Activated T-helper 17 cell treated with anti-CD3 and anti-CD28 coated beads, Interleukin-2, amount 50 U/mL, for 72 hours (primary cell): ENCODE data around the gene MLLT10. TPM values are rescaled to one million over a fixed set of nuclear protein-coding genes. Genes with fewer than 3 reads are reported as not detected.

Experiments
- ATAC-seq: fragments of 150-1000 bp; cut with Tn5 transposase; replicated peaks from 2 replicates; pipeline ENCODE4 v1.10.0; 2021; ENCODE audit warnings: mild to moderate bottlenecking, moderate library complexity
- H3K27ac Mint-ChIP-seq: one replicate; pipeline ENCODE4 v1.8.0; 2022; ENCODE audit warnings: mixed read lengths
- H3K27me3 Mint-ChIP-seq: one replicate; pipeline ENCODE4 v1.8.0; 2022; ENCODE audit warnings: mixed read lengths
- H3K36me3 Mint-ChIP-seq: one replicate; pipeline ENCODE4 v1.8.0; 2022; ENCODE audit warnings: low read depth, mild to moderate bottlenecking, mixed read lengths
- H3K4me1 Mint-ChIP-seq: one replicate; pipeline ENCODE4 v1.8.0; 2022; ENCODE audit warnings: mixed read lengths
- H3K4me3 Mint-ChIP-seq: one replicate; pipeline ENCODE4 v1.8.0; 2022; ENCODE audit warnings: mild to moderate bottlenecking, mixed read lengths
- H3K9me3 Mint-ChIP-seq: one replicate; pipeline ENCODE4 v1.8.0; 2022; ENCODE audit warnings: mixed read lengths
- total RNA-seq, 2 donors: library from RNA; stranded (reverse); gene quantifications; one replicate each; pipeline ENCODE4 v1.2.3, GENCODE V29; 2022

Gene MLLT10
- total RNA-seq, 2 donors from 2014 or later = 45.2 to 50.1 TPM

DNA sequence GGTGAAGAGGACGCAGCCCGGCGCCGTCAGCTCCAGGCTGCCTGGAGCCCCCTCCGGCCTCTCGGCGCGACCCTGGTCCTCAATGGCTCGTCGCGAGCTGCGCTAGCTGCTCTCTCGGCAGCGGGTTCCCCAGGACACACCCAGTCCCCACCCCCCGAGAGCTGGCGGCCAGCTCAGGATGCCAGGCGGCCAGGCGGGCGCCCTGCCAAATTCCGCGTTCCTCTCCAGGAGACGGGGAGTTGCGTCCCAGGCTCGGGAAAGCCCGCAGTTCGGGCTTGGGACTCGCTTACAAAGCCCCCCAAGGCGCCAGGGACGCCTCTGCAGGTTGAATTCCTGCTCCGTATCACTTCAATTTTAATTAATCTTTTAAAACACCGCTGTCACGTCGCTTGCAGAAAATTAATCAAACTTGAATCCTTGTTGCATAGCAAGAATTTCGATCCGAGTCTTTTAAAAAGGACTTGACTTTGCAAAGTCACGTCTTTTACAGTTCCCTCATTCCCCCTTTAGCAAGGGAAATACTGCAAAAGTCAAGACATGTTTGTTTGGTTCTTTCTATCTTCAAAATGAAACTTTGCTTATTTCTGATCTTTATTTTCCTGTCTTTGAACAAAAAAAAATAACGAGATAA, 36.7 kb upstream of the MLLT10 start:
- H3K4me1 Mint-ChIP-seq = peaks cover 9% of the 10 kb centered on the region
- H3K27me3 Mint-ChIP-seq = peaks cover 32% of the 10 kb centered on the region
- H3K9me3 Mint-ChIP-seq = no peaks in the 10 kb centered on the region
- peak overlapping the region; percentile 90 for H3K4me3 Mint-ChIP-seq
- no peak for ATAC-seq
- H3K27ac Mint-ChIP-seq = no peak overlapping the region
- H3K36me3 Mint-ChIP-seq = peaks cover 12% of the 10 kb centered on the region

GRCh38 chr10:21498377-21498776, 35.7 kb upstream of the MLLT10 start:
- peaks cover 12% of the 10 kb centered on the region for H3K36me3 Mint-ChIP-seq
- no peak for ATAC-seq
- peak overlapping the region; percentile 90 for H3K4me3 Mint-ChIP-seq
- peaks cover 37% of the 10 kb centered on the region for H3K27me3 Mint-ChIP-seq
- H3K9me3 Mint-ChIP-seq = no peaks in the 10 kb centered on the region
- peaks cover 9% of the 10 kb centered on the region for H3K4me1 Mint-ChIP-seq
- H3K27ac Mint-ChIP-seq = no peak overlapping the region

DNA sequence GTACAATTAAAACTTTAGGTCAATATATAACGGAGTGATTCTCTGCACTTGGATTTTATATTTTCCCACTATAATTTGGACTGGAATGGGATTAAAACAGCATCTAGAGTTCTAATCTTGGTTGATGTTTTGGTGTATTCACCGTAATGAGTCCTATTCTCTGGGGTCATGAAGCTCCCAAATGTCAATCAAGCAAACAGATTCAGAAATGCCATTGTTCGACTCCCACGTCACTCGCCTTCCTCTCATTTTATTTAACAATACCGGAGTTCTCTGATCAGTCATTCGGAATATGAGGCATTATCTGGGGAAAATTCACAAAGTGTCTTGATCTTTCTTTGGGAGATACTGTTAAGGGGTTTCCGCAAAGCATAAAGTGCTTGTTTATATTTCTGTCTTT, 35.0 kb upstream of the MLLT10 start:
- Mint-ChIP-seq H3K27ac (no peak overlapping the region), H3K9me3 (no peaks in the 10 kb centered on the region), H3K4me3 (no peak overlapping the region), H3K27me3 (peaks cover 34% of the 10 kb centered on the region), H3K4me1 (peaks cover 9% of the 10 kb centered on the region), H3K36me3 (peaks cover 12% of the 10 kb centered on the region)
- no peak for ATAC-seq

DNA sequence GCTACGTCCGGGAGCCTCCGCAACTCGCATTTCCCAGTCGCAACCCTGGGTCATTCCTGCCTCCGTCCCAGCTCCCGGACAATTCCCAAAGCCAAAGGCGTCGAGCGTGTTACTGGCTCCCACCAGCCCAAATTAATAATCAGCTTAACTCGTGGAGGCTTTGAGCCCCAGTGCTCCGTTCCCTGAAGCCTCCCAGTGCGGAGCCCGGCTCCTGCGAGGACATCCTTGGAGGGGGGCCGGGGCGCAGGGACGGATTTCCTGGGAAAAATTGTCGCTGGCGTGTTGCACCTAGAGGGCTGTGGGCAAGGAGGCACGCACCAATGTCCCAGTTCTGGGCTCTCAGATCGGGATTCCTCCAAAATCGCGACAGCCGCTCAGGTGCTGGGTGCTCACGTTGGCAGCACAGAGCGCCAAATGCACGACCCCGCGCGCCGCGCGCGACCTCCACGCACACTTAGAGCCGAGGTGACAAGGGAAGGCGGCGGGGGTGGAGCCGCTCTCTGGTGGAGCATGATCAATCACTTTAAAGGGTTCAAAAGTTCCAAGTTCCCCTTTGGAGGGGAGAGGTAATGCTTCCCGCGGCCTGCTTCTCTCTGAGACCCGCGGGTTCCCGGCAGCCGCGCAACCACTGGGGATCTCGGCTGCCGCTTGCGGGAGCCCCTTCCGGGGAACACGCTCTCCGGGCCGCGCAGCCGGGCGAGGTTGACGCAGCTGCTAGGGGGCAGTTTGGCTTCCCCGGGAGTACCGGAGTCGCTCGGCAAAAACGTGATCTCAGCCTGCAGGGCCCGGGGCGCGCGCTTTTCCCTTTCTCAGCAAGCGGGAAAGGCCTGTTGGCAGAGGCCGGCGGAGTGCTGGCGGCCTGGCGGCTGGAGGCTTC, 34.1 kb upstream of the MLLT10 start:
- no peak overlapping the region for H3K27ac Mint-ChIP-seq

GRCh38 chr10:21500578-21500910, 33.5 kb upstream of the MLLT10 start:
- H3K4me1 Mint-ChIP-seq = peaks cover 4% of the 10 kb centered on the region
- no peak overlapping the region for H3K27ac Mint-ChIP-seq
- H3K27me3 Mint-ChIP-seq = peaks cover 31% of the 10 kb centered on the region
- H3K4me3 Mint-ChIP-seq = no peak overlapping the region
- no peak for ATAC-seq
- H3K36me3 Mint-ChIP-seq = peaks cover 7% of the 10 kb centered on the region
- H3K9me3 Mint-ChIP-seq = no peaks in the 10 kb centered on the region

More for the DNA sequence above, 34.1 kb upstream of the MLLT10 start:
- H3K4me1 Mint-ChIP-seq = peaks cover 9% of the 10 kb centered on the region
- H3K27me3 Mint-ChIP-seq = peaks cover 31% of the 10 kb centered on the region
- no peak overlapping the region for H3K4me3 Mint-ChIP-seq
- peaks cover 12% of the 10 kb centered on the region for H3K36me3 Mint-ChIP-seq
- no peaks in the 10 kb centered on the region for H3K9me3 Mint-ChIP-seq
- ATAC-seq = no peak

DNA sequence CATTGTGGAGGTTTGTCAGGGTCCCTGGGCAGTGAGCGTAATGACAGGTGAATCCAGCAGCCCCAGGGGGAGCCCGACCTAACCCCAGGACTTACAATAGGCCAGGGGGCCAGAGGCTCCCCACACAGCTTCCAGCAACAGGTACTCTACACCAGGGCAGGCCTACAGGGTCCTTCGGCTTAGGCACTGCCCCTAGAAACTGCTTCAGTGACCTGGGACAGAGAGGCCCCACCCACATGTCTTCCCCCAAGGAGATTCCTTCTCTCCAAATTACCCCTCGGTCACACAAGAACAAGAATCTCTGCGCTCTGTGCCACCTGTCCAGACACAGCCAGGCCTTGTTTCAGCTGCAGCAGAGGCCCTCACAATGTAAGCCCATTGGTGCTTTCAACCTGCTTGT, 32.9 kb upstream of the MLLT10 start:
- Mint-ChIP-seq H3K27ac (no peak overlapping the region), H3K36me3 (peaks cover 7% of the 10 kb centered on the region), H3K4me3 (no peak overlapping the region), H3K27me3 (peaks cover 34% of the 10 kb centered on the region), H3K9me3 (no peaks in the 10 kb centered on the region), H3K4me1 (peaks cover 4% of the 10 kb centered on the region)
- ATAC-seq = no peak

GRCh38 chr10:21501731-21502347, 32.2 kb upstream of the MLLT10 start:
- no peak overlapping the region for H3K27ac Mint-ChIP-seq
- peaks cover 7% of the 10 kb centered on the region for H3K36me3 Mint-ChIP-seq
- no peak for ATAC-seq
- H3K27me3 Mint-ChIP-seq = peaks cover 40% of the 10 kb centered on the region
- no peaks in the 10 kb centered on the region for H3K9me3 Mint-ChIP-seq
- no peak overlapping the region for H3K4me3 Mint-ChIP-seq
- H3K4me1 Mint-ChIP-seq = peaks cover 4% of the 10 kb centered on the region

GRCh38 chr10:21502348-21502740, 31.7 kb upstream of the MLLT10 start:
- H3K27me3 Mint-ChIP-seq = peaks cover 39% of the 10 kb centered on the region
- H3K36me3 Mint-ChIP-seq = peaks cover 7% of the 10 kb centered on the region
- H3K4me3 Mint-ChIP-seq = no peak overlapping the region
- no peaks in the 10 kb centered on the region for H3K9me3 Mint-ChIP-seq
- H3K4me1 Mint-ChIP-seq = peaks cover 4% of the 10 kb centered on the region
- no peak overlapping the region for H3K27ac Mint-ChIP-seq
- no peak for ATAC-seq

GRCh38 chr10:21503542-21503941, 30.5 kb upstream of the MLLT10 start:
- peaks cover 27% of the 10 kb centered on the region for H3K27me3 Mint-ChIP-seq
- H3K4me1 Mint-ChIP-seq = no peaks in the 10 kb centered on the region
- H3K9me3 Mint-ChIP-seq = no peaks in the 10 kb centered on the region
- no peak overlapping the region for H3K27ac Mint-ChIP-seq
- ATAC-seq = no peak
- no peaks in the 10 kb centered on the region for H3K36me3 Mint-ChIP-seq
- no peak overlapping the region for H3K4me3 Mint-ChIP-seq

DNA sequence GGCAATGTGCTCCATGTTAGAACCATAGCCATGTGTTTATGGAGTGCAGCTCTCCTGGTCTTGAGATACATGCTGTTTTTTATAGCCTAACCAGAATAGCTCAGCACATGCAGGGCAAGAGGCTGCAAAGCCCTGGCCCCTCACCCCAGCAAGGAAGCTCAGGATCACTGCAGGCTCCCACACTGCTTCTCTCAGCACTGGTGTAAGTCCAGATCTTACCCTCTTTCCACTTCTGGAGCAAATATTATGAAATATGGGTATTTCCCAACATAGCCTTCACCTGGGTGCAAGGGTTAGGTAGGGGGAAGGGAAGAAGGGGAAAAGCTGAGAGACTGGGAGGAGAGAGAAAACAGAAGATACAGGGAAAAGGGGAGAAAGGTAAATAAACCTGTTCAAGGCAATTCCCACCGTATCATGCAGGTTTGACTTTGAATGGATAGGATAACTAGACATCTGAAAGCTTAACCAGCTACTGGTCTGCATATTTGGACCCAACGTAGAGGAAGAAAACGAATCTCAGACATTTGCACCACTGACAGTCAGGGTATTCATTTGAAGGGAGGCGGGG, 28.2 kb upstream of the MLLT10 start:
- no peaks in the 10 kb centered on the region for H3K9me3 Mint-ChIP-seq
- H3K4me1 Mint-ChIP-seq = no peaks in the 10 kb centered on the region
- no peak overlapping the region for H3K27ac Mint-ChIP-seq
- no peak for ATAC-seq
- no peak overlapping the region for H3K4me3 Mint-ChIP-seq
- H3K36me3 Mint-ChIP-seq = no peaks in the 10 kb centered on the region
- H3K27me3 Mint-ChIP-seq = peaks cover 16% of the 10 kb centered on the region

DNA sequence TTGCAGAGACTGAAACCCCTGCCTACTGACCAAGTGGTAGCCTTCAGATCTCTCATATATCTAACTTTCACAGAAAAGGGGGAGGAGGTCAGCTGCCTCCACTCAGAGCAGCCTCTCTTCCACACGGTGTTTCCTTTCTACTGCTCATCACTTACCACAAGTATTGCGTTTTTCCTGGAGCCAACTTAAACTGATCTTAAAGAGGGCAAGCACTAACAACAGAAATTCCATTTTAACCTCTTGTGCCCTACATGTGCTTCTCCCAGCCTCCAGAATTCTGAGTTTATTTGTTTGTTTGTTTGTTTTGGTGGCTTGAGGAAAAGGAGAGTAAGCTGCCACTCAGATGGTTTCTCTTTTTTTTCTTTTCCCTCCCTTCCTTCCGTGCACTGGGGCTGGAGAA, 27.7 kb upstream of the MLLT10 start:
- Mint-ChIP-seq H3K9me3 (no peaks in the 10 kb centered on the region), H3K27ac (no peak overlapping the region), H3K36me3 (no peaks in the 10 kb centered on the region), H3K4me3 (no peak overlapping the region), H3K27me3 (peaks cover 19% of the 10 kb centered on the region), H3K4me1 (no peaks in the 10 kb centered on the region)
- no peak for ATAC-seq

DNA sequence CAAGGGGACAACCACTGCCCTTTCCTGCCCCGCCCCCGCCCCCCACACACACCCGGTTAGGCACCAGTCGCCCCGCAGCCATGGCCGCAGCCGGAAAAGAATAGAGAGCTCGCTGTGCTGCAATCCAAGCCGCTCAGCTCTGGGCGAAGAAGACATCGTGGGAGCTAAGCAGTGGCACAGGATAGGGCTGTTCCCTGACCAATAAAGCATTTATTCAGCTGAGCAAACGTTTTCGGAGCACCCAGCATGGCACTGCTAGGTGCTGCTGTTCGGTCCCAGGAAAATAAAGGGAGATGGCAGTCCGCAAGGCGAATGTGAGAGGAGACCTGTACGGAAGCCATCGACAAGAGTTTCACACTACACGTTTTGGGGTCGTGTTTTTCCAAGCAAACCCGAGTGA, 26.9 kb upstream of the MLLT10 start:
- peaks cover 26% of the 10 kb centered on the region for H3K27me3 Mint-ChIP-seq
- H3K27ac Mint-ChIP-seq = no peak overlapping the region
- no peaks in the 10 kb centered on the region for H3K4me1 Mint-ChIP-seq
- no peak overlapping the region for H3K4me3 Mint-ChIP-seq
- no peak for ATAC-seq
- no peaks in the 10 kb centered on the region for H3K9me3 Mint-ChIP-seq
- H3K36me3 Mint-ChIP-seq = no peaks in the 10 kb centered on the region

DNA sequence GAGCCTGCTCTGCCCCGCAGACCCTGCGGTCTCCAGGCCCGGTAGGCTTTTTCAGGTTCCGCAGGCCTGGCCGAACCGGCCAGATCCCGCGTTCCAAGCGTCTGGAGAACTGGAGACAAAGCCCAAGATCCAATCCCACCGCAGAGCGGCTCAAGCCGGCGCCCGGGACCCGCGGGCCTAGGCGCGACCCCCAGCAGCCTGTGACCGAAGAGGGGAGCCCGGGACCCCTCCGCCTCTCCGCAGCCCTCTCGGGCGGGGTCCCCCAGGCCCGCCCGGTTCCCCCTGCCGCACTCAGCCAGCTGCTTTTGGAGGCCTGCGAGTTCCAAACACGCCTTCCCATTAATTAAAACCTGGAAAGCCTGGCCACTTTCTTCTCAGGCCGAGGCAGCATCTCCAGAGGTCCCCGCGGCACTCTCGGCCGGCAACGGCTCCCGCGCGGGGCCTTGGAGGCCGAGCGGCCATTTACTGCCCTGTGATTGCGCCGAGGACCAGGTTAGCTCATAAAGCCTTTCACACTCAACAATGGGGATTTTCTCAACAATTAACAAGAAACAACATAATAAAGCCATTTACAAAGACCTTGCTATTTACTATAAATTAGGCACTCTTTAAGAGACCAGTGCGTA, 25.2 kb upstream of the MLLT10 start:
- Mint-ChIP-seq H3K36me3 (no peaks in the 10 kb centered on the region), H3K27me3 (peaks cover 25% of the 10 kb centered on the region), H3K4me1 (no peaks in the 10 kb centered on the region), H3K27ac (no peak overlapping the region), H3K4me3 (no peak overlapping the region), H3K9me3 (no peaks in the 10 kb centered on the region)
- no peak for ATAC-seq
